GM21447 (cell line): ENCODE data around the gene MTNR1B.

Source experiments
- ATAC-seq: cut with Tn5 transposase; IDR thresholded peaks from one replicate; pipeline ENCODE4 v1.9.1; 2021; ENCODE audit not compliant: unreplicated experiment

Gene MTNR1B

DNA sequence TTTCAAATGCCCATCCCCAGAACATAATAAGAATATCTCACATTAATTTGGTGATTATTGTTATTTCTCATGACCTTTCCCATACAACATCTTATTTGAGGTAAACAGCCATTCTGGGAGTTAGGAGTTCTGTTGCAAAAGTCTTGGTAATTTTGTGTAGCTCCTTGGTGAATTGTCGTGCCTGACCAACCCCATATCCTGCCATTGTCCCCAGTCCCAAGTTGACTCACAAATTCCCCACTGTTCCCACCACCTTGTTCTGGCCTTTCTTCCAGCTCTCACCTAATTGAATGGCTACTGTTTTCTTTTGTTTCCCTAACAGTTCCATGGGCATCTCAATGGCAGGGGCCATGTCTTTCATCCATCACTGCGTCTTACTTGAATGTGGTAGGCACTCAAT, 8.0 kb downstream of the MTNR1B start:
- no peak for ATAC-seq

DNA sequence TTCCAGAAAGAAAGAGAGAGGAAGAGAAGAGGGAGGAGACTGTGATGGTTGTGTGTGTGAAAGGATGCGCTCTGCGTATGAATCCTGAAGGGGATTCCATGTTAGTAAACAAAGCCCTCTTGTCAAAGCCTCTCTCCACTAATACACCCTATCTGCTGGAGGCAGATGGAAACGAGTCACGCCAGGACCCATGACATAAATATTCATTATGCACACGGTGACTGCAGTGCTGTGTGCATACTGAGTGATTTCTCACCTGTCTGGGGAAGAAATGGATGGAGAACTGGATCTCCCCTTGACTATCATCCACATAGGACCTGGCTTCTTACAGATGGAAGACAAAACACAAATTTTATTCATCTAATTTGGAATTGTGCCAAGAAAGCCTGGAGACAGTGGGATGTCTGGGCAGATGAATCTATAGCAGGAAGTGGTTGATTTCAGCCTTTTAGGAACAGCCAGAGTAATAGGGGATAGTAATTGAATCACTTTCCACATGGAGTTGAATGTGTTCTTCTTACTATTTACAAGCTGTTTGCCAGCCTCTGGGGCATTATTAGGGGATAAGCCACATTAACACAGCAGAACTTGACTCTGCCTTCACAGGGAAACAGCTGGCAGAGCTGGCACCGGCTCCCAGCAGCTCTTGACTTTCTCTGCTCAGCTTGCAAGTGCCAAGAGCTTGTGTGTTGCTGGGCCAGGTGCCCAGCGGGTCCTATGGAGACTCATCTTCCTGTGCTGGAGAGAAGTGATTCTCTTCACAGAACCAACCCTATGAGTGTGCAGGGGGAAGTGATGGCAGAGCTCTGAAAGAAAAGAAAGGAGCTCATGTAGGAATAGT, 9.0 kb downstream of the MTNR1B start:
- ATAC-seq: no peak

DNA sequence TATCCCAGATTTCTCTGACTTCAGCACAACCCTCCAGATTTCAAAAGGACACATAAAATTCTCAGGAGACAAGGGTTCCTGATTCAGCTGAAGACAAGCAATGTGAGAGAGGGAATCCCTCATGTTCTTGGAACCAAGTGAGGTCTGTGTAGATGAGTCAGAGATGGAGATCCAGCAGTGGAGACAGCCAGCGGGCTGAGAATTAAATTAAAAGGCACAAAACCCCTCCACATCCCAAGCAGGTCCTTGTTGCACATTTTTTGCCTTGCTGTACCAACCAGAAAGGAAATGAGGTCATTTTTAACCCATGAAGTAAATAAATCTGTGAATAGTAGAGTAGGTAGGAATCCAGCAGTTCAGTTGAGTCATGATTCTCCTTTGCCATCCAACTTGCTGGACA, 9.7 kb downstream of the MTNR1B start:
- no peak for ATAC-seq

DNA sequence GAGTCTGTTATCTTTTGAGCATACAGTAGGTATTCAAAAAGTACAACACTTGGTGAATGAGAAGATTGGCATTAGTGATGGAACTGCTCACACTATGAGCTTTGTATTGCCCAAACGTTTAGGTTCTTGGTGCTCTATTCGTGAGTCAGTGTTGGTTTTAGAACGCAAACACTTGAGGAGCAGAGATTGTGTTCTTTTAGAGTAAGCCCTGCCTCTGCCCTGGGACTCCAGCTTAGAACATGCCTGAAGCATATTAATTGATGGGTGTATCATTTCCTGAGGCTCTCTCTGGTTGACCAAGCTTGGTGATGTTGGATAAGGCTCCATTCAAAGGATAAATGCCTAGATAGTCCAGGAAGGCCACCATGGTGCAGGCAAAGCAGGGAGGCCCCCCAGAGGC, 10.9 kb downstream of the MTNR1B start:
- ATAC-seq: no peak

DNA sequence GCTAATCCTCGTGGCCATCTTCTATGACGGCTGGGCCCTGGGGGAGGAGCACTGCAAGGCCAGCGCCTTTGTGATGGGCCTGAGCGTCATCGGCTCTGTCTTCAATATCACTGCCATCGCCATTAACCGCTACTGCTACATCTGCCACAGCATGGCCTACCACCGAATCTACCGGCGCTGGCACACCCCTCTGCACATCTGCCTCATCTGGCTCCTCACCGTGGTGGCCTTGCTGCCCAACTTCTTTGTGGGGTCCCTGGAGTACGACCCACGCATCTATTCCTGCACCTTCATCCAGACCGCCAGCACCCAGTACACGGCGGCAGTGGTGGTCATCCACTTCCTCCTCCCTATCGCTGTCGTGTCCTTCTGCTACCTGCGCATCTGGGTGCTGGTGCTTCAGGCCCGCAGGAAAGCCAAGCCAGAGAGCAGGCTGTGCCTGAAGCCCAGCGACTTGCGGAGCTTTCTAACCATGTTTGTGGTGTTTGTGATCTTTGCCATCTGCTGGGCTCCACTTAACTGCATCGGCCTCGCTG, 12.1 kb downstream of the MTNR1B start:
- ATAC-seq: no peak

DNA sequence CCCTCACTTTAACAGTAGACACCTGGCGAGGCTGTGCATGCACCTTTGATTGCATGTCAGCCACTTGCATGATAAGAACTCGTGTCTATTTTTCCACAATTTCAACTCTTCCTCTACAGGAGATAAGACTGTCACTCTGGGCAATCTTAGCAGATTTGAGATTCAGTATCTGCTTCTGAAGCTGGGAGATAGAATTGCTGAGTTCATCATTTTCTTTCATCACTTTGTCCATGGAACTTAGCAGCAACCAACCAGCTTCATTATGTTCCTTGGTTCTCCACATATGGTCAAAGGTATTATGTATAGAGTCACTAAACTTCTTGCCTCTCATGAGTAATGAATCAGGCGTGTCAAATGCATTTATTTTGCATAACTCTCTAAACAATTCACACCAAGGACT, 17.1 kb downstream of the MTNR1B start:
- no peak for ATAC-seq

DNA sequence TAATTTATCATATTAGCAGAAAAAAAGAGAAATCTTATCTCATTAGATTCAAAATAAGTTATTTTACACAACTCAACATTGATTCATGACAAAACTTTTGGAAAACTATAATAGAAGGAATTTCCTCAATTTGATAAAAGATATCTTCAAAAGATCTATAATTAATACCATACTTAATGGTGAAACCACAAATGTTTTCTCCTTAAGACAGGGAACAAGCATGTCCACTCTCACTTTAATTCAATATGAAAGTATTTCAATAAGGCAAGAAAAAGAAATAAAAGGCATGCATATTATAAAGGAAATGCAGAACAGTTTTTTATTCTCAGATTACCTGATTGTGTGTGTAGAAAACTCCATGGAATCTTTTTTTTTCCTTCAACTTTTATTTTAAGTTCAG, 23.6 kb downstream of the MTNR1B start:
- ATAC-seq: no peak

DNA sequence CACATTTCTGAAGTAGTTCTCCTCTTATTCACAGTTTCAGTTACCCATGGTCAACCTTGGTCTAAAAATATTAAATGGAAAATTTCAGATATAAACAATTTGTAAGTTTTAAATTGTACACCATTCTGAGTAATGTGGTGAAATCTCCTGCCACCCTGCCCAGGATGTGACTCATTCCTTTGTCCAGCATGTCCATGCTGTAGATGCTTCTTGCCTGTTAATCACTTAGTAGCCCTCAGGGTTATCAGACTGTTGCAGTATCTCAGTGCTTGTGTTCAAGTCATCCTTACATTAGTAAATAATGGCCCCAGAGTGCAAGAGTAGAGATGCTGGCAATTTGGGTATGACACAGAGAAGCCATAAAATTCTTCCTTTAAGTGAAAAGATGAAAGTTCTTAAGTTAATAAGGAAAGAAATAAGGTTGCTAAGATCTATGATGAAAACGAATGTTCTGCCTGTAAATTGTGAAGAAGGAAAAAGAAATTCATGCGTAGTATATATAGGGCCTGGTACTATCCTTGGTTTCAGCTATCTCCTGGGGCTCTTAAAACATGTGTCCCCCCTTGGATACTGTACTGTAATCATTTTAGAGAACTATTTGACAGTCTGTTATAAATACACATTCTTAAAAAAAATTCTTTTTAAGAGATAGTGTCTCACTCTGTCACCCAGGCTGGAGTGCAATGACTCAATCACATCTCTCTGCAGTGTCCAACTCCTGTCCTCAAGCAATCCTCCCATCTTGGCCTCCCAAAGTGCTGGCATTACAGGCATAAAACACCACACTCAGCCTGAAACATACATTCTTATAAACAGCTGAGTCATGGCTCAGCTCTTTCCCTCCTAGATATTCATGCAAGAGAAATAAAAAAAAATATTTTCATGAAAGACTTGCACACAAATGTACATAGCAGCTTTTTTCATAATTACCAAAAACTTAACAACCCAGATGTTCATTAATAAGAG, 31.3 kb downstream of the MTNR1B start:
- no peak for ATAC-seq

DNA sequence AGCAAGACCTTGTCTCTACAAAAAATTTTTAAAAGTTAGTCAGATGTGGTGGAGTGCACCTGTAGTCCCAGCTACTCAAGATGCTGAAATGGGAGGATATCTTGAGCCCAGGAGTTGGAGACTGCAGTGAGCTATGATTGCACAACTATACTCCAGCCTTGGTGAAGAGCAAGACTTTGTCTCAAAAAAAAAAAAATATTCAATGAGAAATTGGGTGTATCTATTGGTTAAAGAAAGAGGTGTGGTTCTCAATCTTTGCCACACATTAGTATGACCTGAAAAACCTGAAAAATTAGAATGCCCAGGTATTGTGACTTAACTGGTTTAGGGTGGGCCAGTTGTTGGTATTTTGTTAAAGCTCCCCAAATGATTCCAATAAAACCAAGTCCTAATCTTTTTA, 32.4 kb downstream of the MTNR1B start:
- no peak for ATAC-seq

DNA sequence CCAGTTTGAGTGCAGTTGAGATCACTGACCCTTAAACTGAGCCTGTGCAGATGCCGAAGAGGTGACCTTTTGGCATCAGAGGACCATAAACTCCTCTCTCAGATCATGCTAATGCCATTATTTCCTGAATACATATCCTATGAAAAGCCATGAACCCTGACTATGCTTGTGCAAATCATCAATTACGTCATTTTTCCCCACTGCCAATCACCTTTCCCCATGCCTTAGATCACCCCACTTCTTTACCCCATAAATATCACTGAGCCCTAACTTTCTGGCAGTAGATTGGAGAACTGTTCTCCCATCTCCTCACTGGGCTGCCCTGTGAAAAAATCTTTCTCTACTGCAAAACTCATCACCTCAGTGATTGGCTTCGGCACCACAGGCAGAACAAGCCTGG, 32.9 kb downstream of the MTNR1B start:
- no peak for ATAC-seq

DNA sequence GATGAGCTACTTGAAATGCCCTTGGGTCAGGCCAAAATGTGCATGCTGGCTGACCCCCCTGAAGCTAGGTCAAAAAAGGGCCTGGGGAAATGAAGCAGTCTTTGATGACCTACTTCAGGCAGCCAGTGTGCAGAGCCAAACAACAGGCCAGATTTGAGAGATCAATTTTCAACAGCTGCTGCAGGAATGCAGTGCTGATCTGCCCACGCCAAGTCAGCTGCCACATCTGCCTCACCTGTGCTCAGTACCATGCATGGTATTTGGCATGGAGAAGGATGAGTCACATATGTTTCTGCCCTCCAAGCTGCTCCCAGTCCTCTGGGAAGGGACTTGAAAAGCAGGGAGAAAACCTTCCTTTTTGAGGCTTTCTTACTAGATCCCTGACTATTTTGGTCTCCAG, 35.8 kb downstream of the MTNR1B start:
- no peak for ATAC-seq

DNA sequence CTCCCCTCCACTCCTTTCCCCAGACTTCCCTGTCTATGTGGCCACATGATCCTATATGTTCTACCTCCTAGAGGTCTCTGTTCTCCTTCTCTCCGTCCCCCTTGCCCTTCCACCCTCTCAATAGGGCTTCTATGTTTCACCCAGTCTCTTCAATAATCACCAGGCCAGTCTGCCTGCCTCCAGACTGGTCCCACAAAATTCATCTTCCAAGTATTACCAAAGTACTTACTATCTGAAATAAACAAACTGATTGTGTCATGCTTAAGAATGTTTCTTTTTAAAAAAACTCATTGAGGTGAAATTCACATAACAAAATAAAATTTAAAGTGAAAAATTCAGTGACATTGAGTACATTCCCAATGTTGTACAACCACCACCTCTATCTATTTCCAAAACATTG, 44.2 kb downstream of the MTNR1B start:
- ATAC-seq: no peak

DNA sequence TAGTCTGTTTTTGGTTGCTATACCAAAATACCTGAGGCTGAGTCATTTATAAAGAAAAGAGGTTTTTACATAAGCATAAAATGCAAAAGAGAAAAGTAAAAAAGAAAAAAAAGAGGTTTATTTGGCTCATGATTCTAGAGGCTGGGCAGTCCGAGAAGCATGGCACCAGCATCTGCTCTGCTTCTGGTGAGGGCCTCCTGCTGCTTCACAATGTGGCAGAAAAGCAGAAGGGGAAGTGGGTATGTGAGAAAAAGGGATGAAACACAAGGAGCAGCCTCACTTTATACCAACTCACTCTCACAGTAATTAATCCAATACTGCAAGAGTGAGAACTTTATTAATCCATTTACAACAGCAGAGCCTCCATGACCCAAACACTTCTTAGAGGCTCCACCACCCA, 47.1 kb downstream of the MTNR1B start:
- no peak for ATAC-seq

DNA sequence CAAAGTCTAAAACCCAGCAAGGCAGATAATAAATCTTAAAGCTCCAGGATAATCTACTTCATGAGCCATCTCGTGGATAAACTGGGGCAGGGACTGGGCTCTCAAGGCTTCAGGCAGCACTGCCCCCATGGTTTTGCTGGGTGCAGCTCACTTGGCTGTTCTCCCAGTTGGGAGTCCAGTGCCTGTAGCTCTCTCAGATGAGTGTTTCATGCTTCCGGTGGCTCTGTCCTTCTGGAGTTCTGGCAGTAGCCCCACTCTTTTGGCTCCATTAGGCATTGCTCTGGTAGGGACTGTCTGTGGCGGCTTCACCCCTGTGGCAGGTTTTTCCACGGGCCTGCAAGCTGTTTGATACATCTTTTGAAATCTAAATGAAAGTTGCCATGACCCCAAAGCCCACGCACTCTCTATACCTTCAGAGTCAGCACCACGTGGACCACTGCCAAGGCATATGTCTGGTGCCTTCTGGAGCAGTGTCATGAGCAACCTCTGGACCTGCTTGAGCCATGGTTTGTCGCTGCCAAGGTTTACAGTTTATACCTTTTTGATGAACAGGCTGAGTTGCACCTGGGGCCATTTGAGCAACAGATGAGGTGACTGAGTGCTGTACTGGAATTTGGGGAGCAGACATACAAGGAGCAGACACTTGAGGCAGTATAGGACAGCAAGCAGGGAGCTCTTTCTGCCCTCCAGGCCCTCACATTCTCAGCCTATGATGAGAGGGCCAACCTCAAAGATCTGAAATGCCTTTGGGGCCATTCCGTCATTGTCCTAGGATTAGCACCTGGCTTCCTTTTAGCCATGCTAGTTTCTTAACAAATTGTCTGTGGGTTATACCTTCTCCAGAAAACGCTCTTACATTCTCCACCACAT, 48.6 kb downstream of the MTNR1B start:
- ATAC-seq: no peak

DNA sequence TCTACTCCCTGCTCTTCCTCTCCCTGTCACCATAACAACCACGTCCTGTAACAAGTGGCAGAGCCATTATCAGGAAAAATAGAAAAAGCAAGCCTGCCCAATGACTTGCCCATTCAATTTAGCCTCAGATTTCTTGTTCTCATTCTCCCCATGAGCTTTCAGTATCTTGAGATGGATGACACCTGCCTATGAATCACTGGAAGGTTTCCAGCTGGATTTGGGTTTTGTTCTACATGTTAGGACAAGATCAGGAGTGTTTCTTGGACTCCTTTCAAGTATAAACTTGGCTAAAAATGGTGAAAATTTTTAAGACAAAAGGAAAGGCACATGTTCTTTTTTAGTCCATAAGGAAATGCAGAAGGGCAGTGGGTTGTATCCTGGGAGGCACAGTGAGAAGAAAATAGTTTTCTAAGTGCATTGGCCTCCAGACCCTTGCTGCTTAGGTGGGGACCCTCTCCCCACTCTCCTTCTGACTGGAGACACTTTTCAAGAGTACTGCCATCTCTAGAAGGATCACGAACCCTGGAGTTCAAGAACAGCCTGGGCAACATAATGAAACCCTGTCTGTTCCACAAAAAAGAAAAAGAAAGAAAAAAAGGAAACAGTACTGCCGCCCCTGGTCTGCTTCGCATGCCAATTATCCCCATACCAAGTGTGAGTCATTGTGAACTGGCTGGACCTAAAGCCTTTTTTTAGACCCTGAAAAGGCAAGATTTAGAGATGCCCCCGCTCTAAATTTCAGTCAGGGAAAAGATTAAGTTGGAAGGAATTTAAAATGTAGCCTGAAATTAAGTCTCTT, 51.0 kb downstream of the MTNR1B start:
- ATAC-seq: no peak

DNA sequence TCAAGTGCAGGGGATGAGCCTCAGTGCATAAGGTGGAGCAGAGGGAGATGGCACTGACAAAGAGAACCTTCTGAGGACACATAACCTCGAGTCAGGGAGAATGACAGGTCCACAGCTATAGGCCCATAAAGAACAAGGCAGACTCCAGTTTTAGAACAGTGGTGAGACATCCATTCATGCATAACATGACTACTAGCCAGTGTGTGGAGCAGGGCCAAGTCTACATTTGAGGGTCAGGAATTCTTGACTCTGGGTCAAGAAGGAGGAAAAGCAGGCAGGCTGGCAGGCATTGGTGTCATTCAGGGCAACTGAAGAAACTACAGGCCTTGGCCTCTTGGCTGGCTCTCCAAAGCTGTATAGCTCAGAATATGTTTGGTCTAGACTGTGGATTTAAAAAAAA, 54.9 kb downstream of the MTNR1B start:
- ATAC-seq: no peak

DNA sequence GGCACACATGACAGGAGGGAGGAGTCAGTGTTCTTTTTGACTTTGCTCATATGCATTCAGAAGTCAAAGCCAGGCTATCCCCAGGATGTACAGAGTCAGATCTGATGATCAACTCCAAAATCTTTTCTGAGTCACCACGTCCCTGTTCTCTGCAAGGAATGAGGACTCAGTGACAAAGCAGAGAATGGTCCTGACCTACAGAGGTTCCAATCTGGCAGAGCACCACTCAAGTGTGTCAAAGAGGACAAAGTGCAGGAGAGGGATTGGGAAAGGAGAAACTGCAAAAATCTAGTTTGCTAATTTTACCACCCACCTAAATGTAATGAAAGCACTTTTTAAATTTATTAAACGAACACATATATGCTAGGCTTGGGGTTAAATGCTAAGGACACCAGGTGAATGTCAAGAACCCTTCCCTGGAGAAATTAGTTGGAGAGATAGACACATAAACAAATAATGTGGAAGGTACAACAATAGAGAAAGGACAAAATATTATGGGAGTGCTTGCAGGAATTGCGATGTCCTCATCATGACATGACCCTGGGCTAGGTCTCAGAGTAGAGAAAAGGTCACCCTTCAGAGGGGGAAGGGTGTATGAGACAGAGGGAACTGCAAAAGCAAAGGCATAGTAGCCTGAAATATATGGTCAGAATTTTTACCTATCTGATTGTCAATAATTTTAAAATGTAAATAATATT, 56.3 kb downstream of the MTNR1B start:
- ATAC-seq: no peak

DNA sequence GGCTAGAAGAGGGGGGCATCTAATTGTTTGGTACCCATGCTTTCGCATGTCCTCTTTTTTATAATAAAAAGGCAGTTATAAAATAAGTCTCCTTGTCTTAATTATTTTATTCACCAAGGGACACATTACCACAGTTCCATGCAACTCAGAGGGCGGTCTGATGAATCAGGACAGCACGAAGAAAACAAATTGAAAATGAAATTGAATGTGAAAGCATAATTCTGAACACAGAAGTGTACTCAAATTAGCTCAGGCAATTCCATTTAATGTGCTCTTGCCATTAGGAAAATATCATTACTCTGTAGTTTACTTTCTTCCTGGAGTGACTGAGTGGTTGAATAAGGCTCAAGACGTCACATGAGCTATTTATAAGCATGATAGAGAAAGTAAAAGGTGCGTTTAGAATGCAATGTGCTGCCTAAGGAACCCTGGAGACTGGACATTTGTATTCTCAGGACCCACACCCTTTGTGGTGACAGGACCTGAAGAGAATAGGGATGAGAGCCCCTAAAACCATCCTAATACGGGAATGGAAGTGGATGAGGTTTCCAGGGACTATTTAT, 59.6 kb downstream of the MTNR1B start:
- no peak for ATAC-seq

DNA sequence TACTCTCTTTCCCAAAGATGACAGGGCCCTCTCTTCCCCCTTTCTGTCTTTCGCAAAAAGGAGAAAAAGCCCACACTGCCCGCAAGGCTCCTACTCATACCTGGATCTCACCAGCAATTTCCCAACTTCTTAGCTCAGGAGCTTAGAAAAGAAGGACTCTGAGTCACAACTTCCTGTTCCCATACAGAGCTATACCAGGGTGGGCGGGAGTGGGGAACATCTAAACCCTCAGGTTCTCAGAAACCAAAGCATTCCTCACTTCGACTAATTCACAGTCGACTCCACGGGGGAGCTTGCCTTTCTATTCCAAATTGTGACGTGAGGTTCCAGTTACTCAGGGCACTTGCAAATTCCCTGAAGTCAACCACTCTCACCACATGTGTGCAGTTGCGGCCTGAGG, 61.9 kb downstream of the MTNR1B start:
- ATAC-seq: no peak
